HepG2 (cell line): ENCODE results near the gene CYP4F8. TPM values are rescaled to one million over a fixed set of nuclear protein-coding genes. Genes with fewer than 3 reads are reported as not detected.

ENCODE experiments used
- CEBPZ ChIP-seq: IDR thresholded peaks from 2 replicates; pipeline ENCODE4 v1.6.1; 2012; ENCODE audit warnings: low read length, improper control_type of control experiment
- ETV5 ChIP-seq: IDR thresholded peaks from 2 replicates; pipeline ENCODE4 v1.6.1; 2018; ENCODE audit warnings: missing biosample characterization, missing genetic modification reagents, inconsistent platforms, borderline replicate concordance
- MED8 ChIP-seq: sonication (generic); formaldehyde crosslinking; IDR thresholded peaks from 2 replicates; pipeline ENCODE4 v1.8.1; 2023; ENCODE audit warnings: mild to moderate bottlenecking, missing genetic modification reagents; ENCODE audit not compliant: insufficient replicate concordance
- NFYB ChIP-seq: sonication (generic); formaldehyde crosslinking; IDR thresholded peaks from 2 replicates; pipeline ENCODE4 v1.4.0; 2020; ENCODE audit warnings: missing genetic modification reagents
- SNAPC4 ChIP-seq: sonication (generic); formaldehyde crosslinking; IDR thresholded peaks from 2 replicates; pipeline ENCODE4 v1.4.0; 2020; ENCODE audit warnings: mild to moderate bottlenecking, missing genetic modification reagents
- SNRNP70 ChIP-seq: fragments of 200-400 bp; formaldehyde crosslinking; IDR thresholded peaks from 2 replicates; pipeline ENCODE4 v1.6.1; 2017; ENCODE audit warnings: mild to moderate bottlenecking, low read depth, low read length, moderate library complexity
- ZBTB20 ChIP-seq: sonication (generic); formaldehyde crosslinking; IDR thresholded peaks from 2 replicates; pipeline ENCODE4 v1.8.1; 2023; ENCODE audit warnings: missing genetic modification reagents, low read depth, mild to moderate bottlenecking, borderline replicate concordance
- ZBTB33 ChIP-seq: sonication (generic); formaldehyde crosslinking; IDR thresholded peaks from 2 replicates; pipeline ENCODE4 v1.4.0; 2020; ENCODE audit warnings: missing genetic modification reagents
- ZBTB34 ChIP-seq: sonication (generic); formaldehyde crosslinking; IDR thresholded peaks from 2 replicates; pipeline ENCODE4 v1.8.0; 2022; ENCODE audit warnings: mild to moderate bottlenecking, missing genetic modification reagents
- ZNF160 ChIP-seq: sonication (generic); formaldehyde crosslinking; IDR thresholded peaks from 2 replicates; pipeline ENCODE4 v1.8.0; 2022; ENCODE audit warnings: mild to moderate bottlenecking, inconsistent platforms, missing genetic modification reagents
- ZNF343 ChIP-seq: sonication (generic); formaldehyde crosslinking; IDR thresholded peaks from 2 replicates; pipeline ENCODE4 v1.4.0; 2020; ENCODE audit warnings: mild to moderate bottlenecking, missing genetic modification reagents
- ZNF44 ChIP-seq: sonication (generic); formaldehyde crosslinking; IDR thresholded peaks from 2 replicates; pipeline ENCODE4 v1.5.1; 2020; ENCODE audit warnings: mild to moderate bottlenecking, missing genetic modification reagents
- ZNF468 ChIP-seq: sonication (generic); formaldehyde crosslinking; IDR thresholded peaks from 2 replicates; pipeline ENCODE4 v1.8.0; 2022; ENCODE audit warnings: mild to moderate bottlenecking, moderate library complexity, missing genetic modification reagents
- ZNF512 ChIP-seq: sonication (generic); formaldehyde crosslinking; IDR thresholded peaks from 2 replicates; pipeline ENCODE4 v1.4.0; 2020; ENCODE audit warnings: mild to moderate bottlenecking, missing genetic modification reagents
- ZNF674 ChIP-seq: sonication (generic); formaldehyde crosslinking; IDR thresholded peaks from 2 replicates; pipeline ENCODE4 v1.5.0; 2020; ENCODE audit warnings: low read depth, mild to moderate bottlenecking, missing genetic modification reagents
- ZNF792 ChIP-seq: IDR thresholded peaks from 2 replicates; pipeline ENCODE4 v1.6.1; 2016
- polyA plus RNA-seq, 8 experiments: library from polyadenylated mRNA; depleted of rRNA in 3 of 8; stranded (reverse) in 7 of 8; unstranded in 1 of 8; fragments of >200 nt; fragmentation: Illumina TruSeq in 4 of 8; extraction: Trizol in 4 of 8; gene quantifications; 2 replicates each; pipeline versions ENCODE4 v1.2.1 to v1.2.3, GENCODE V29; 2011 to 2016; ENCODE audit warnings: low read depth in 4 of 8, missing spikeins in 1 of 8, mixed read lengths in 1 of 8; ENCODE audit not compliant: insufficient read depth in 1 of 8
- total RNA-seq, 5 experiments: library from RNA; depleted of rRNA; stranded (reverse); fragments of >200 nt; fragmentation: Illumina TruSeq; extraction: Trizol; gene quantifications; 2 replicates each; pipeline ENCODE4 v1.2.3, GENCODE V29; 2016; ENCODE audit warnings: low read depth in 1 of 5

Gene CYP4F8
- total and polyA plus RNA-seq, 2 of the 13 experiments (the other 11 are each of a cell fraction or from before 2014, with no cell fraction given) = not detected

- TF ChIP-seq SNAPC4 (CRISPR knock-in tag) (0 out of 2 replicates have a peak, but pooled peaks have one; percentile 23), ZNF674 (CRISPR knock-in tag) (no peak), ETV5 (no peak), ZNF512 (CRISPR knock-in tag) (no peak), ZNF160 (CRISPR knock-in tag) (no peak), ZNF343 (CRISPR knock-in tag) (no peak), MED8 (no peak), NFYB (CRISPR knock-in tag) (peak; percentile 62), SNRNP70 (no peak), ZBTB20 (CRISPR knock-in tag) (no peak), ZNF44 (CRISPR knock-in tag) (no peak), ZBTB34 (CRISPR knock-in tag) (no peak), CEBPZ (no peak), ZBTB33 (CRISPR knock-in tag) (no peak), ZNF792 (no peak), ZNF468 (no peak)
These were observed 25.4 kb downstream of the CYP4F8 start, which contains the start of gene CYP4F3 (continued) for GRCh38 chr19:15640294-15640903.
